ENCODE measurements around the gene ANTXRL.
"Not testable (repeated sequence)": the region's sequence is repeated elsewhere in the genome, so short reads cannot be mapped to it uniquely, and the experiment has no call there.

ANTXRL gene

GRCh38 chr10:46296641-46297141, 9.9 kb downstream of the ANTXRL start:
- no peak for DNase-seq

DNA sequence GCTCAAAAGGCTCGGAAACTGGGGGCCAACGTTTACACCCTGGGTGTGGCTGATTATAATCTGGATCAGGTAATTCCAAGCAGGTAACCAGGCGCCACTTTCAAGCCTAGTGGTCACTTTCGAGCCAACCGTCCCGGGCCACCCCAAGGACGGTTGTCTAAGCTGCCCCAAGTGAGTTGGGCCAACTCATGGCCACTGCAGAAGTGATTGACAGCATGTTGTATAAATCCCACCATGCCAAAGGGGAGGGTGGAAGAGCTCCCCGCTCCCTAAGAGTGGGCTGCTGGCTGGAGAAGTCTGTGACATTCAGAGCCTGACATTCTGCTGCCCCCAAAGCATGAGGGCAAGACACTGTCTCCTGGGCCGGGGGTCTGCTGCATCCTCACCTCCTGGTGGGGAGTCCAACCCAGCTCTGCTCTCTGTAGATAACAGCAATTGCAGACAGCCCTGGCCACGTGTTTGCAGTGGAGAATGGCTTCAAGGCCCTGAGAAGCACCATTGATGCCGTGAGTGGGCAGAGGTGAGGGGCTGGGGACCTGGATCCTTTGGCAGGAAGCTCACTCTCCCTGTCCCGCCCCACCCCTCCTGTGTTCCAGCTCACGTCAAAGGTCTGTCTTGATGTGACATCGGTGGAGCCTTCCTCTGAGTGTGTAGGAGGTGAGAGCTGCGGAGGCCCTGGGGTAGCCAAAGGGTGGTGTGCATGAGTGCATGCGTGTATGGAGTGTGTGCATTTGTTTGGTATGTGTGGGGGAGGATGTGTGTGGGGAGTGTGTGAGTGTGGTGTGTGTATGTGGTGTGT, 10.8 kb downstream of the ANTXRL start:
- no peak for DNase-seq

- no peak for DNase-seq
These were observed 11.9 kb downstream of the ANTXRL start for GRCh38 chr10:46298477-46299285.

GRCh38 chr10:46299286-46299535, 12.4 kb downstream of the ANTXRL start:
- no peak for DNase-seq

DNA sequence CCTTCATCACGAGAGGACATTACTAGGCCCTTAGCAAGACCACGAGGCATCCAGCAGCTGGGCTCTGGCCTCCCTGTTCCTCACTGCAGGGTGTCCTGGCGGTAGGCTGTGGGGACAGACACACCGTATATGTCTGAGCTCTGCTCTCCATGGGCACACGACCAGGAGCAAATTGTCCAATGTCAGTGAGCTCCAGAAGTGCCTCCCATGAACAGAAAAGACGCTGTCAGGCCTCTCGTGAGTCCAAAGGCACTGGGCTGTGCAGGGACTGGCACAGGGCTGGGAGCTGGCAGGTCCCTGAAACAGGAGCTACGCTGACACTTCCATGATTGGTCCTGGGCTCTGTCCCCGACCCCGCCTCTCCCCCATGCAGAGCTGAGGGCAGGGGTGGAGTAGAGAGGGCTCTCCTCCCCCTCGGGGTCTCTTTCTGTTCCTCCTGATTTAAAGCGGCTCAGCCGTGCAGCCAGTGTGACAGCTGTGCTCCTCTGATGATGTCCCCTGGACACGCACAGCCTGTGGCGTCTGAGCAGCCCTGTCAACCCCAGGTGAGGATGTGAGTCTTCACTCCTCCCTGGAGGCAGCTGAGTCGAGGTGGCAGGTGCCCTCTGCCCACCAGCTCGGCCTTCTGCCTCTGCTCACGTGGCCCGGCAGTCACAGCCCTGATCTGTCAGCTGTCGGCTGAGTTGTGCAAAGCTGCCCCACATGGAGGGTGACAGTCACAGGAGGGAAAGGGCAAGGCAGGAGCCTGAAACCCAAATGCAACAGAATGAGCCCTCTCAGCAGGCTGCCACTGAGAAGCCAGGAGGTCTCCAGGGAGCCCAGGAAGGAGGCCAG, 13.0 kb downstream of the ANTXRL start:
- DNase-seq, result no peak

GRCh38 chr10:46300370-46300711, 13.5 kb downstream of the ANTXRL start:
- not testable (repeated sequence) for DNase-seq

DNA sequence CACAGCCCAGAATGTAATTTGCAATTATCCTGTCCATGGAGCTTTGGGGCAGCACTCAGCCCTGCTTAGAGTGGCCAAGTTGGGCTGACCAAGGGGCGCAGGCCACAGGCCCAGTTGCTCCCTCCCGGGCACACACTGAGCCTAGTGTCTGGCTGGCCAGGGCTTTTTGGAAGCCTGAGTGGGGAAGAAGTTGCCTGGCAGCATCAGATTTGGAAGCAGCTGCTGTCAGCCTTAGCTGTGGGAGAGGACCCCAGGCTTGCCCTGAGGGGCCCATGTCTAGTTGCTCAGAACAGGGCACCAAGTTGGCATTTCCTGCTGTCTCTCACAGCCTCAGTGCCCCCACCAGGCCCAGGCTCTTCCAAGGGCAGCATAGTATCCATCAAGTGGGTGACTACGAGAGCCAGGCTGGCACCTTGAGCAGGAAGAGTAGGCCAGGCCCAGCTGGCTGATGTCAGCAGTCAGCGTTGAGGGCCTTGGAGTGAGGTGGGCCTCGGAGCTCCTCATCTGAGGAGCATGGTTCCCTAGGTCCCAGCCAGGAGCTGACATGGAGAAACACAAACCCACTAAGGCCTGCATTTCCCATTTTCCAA, 14.4 kb downstream of the ANTXRL start:
- no peak for DNase-seq

DNA sequence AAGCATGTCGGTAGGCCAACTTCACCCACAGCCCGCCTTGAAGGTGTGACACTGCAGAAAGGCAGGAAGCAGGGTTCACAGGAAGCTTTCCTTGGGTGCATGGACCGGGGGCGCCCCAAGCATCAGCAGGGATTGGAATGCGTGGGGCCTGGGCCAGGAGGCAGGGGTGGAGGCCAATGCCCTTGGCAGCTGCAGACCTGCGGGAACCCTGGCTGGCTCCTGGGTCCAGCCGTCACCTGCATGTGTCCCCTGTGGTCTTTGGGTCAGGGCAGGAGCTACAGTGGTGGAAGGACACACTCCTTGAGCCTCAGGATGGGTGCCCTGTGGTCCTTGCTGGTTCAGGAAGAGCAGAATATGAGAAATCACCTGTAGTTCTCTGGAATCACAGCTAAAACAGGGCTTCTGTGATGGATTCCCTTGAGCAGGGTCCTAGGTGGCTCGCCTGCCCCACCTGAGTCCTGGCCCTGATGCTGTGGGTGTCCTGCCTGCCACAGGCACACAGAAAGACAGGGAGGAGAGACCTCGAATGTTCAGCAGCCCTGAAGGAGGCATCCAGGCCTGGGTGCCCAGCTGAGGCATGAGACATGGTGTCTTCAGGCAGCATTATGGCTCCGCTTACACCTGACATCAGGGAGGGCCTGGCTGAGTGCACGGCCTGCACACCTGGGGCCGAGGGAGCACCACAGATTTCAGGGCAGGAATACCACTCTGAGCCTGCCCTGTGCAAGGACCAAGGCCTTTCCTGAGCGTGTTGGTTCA, 15.1 kb downstream of the ANTXRL start:
- DNase-seq, result no peak

- not testable (repeated sequence) for DNase-seq
These were observed 16.1 kb downstream of the ANTXRL start for GRCh38 chr10:46302765-46303352.

- DNase-seq, result no peak
These were observed 17.3 kb downstream of the ANTXRL start for GRCh38 chr10:46304062-46304461.

- DNase-seq, result not testable (repeated sequence)
These were observed 17.9 kb downstream of the ANTXRL start for GRCh38 chr10:46304671-46305070.

DNA sequence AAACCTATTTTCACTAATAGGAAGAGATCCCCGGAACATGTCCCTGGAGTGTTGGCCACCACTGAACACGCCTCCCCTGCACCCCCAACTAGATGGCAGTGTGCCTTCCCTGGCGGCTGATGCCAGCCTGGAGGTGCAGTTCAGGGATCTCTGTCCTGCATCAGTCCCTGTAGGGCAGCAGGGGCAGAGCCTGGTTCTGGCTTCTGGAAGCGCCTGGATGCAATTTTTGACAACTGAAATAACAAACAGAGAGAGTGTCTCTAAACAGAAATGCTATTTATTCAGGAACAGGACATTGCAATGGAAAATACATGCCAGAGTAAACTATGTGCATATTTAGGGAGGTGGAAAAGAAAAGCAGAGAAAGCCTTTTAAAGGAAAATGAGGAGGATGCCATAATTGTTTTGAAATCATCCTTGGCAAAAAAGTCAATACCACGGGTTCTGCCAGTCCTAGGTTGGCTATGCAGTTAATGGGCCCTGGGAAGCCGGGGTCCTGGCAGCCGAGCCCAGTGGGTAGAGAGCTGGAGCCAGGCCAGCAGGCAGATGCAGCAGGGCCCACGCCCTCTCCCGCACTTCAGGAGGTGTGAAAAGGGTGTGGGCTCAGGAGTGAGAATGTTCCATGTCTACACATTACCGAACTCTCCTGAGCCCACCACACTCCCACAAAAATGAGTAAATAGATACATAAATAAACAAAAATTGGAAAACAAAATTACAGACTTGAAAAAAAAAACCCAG, 18.5 kb downstream of the ANTXRL start:
- DNase-seq, result no peak

GRCh38 chr10:46305986-46306385, 19.2 kb downstream of the ANTXRL start:
- no peak for DNase-seq

DNA sequence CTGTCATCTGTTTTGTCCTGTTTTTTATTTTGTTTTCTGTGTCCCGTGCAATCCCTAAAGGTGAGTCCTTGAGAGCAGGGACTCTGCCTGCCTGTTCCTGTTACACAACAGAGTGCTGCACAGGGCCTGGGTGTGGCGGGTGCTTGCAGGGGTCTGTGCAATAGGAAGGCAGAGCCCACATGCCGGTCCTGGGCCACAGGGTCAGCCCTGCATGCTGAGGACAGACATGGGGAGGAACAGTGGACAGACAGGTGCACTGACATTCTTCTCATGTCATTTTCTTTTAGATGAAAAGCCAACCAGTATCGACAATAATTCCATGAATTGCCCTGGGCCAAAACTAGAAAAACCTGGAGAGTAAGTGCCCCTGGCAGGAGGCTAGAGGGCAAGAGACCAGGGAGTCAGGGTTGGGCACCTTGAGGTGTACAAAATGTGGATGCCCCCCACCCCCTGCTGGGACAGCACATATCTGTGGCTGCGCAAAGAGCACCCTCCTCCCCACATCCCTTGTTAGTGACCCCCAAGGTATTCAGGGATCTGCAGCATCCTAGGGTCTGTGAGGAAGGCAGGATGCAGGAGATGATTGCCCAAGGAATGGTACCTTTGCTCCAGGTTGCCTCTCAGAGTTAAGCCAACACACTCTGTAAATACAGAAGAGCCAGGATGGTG, 19.9 kb downstream of the ANTXRL start:
- DNase-seq, result no peak

DNA sequence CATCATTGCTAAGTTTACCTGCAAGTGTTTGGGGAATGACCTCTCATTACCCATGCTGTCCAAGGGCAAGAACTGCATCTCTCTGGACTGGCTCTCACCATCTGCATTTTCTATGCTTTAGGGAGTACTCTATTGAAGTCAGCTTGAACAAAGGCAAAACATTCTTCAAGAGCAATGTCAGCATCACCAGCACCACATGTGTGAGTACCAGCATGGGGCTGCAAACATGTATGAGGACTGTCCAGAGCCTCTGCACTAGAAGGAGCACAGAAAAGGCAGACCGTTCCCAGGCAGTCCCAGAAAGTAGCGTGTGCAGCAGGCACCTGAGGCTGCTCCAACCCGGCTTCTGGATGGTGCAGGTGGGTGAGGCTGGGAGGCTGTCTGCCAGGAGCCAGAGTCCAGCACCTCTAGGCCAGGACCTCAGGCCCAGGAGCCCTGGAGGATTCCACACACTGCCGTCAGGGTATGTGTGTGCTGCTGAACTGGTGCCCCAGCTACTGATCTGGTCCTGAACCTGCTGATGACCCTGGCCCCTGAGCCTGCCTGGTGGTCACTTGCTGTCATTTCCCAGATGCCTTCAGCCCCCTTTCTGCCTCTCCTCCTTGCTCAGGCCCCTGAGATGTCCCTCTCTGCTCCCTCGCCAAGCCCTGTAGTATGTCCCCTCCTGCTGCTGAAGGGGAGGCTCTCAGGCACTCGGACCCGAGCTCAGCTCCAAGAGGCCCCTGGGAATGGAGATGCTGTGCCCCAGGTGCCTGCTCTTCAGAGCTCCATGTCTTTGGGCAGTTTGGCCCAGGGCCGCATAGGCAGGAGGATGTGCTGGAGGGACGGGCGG, 20.7 kb downstream of the ANTXRL start:
- DNase-seq, result no peak

DNA sequence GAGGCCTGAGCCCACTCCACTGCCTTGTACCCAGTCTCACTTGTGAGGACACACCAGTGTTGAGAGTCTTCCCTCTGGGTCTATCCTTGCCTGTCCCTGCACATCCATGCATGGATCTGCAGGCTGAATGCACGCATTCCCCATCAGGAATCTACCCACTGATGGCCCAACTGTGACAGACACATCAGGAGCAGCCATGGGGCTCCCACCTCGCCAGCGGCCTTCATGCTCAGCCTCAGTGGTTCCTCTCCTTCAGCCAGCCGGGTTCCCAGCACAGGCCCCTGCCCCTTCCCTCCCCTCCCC, 21.3 kb downstream of the ANTXRL start:
- DNase-seq, result no peak

DNA sequence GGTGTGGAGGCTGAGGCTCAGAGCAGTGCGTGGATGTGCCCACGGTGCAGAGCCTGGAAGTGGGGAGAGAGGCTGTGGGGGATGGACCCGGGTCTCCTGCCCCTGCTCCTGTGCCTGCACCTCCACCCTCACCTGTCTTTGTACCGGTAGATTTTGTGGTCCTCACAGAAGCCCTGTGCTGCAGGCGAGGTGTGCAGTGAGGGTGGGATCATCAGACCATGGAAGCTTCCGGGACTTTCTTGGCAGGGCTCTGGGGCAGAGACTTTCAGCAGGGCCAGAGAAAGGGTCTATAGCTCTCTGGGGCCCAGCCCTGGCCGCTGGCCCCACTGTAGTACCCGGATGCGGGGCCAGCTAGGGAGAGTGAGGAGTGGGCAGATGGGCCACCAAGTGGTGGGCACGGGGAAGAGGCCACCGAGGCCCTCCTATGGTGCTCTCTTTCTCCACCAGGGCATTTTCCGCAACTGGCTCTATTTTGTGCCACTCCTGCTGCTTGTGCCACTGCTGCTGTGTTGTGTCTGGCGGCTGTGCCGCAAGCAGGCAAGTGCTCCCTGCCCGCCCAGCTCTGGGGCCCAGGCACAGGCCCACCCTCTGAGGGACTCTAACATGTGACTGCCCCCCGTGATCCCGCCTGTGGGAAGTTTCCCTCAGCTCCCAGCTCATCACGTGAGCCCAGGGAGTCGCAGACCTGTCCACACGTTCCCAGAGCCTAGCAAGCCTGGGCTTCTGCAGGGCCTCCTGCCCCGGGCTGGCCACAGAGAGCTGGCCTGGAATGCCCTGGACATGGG, 22.1 kb downstream of the ANTXRL start:
- no peak for DNase-seq

- no peak for DNase-seq
These were observed 22.8 kb downstream of the ANTXRL start for GRCh38 chr10:46309511-46310142.

- DNase-seq, result no peak
These were observed 23.3 kb downstream of the ANTXRL start for GRCh38 chr10:46310143-46310514.

Measured in activated CD8-positive, alpha-beta memory T cell treated with anti-CD3 and anti-CD28 coated beads, Interleukin-2, amount 50 U/mL, for 4 hours (primary cell).